WERI-Rb-1 (cell line): ENCODE measurements around the gene MYO7B.

Source experiments
- DNase-seq: peaks from one replicate; pipeline ENCODE4 v3.0.0-alpha.2; 2020
- H3K27ac ChIP-seq: fragments of 250-450 bp; sonication (Bioruptor Pico); 2 replicates; pipeline ENCODE4 v1.5.1; 2020; ENCODE audit warnings: mild to moderate bottlenecking, moderate library complexity
- H3K27me3 ChIP-seq: fragments of 250-450 bp; sonication (Bioruptor Pico); 2 replicates; pipeline ENCODE4 v1.5.1; 2021; ENCODE audit warnings: mild to moderate bottlenecking, low read depth, moderate library complexity; ENCODE audit not compliant: insufficient read depth, severe bottlenecking
- H3K36me3 ChIP-seq: fragments of 250-450 bp; sonication (Bioruptor Pico); 2 replicates; pipeline ENCODE4 v1.5.1; 2020; ENCODE audit warnings: mild to moderate bottlenecking, moderate library complexity
- H3K4me3 ChIP-seq: 2 replicates; pipeline ENCODE4 v1.5.1; 2011; ENCODE audit warnings: low read depth, mild to moderate bottlenecking, control low read depth, low read length
- H3K9me3 ChIP-seq: fragments of 250-450 bp; sonication (Bioruptor Pico); 2 replicates; pipeline ENCODE4 v1.5.1; 2021; ENCODE audit warnings: mild to moderate bottlenecking, moderate library complexity; ENCODE audit not compliant: severe bottlenecking
- TF ChIP-seq, protein P1 (sequence below): IDR thresholded peaks from 2 replicates; pipeline ENCODE4 v1.5.1; 2011; ENCODE audit warnings: low read depth, mild to moderate bottlenecking, control low read depth, inconsistent platforms, low read length

The MYO7B gene

DNA sequence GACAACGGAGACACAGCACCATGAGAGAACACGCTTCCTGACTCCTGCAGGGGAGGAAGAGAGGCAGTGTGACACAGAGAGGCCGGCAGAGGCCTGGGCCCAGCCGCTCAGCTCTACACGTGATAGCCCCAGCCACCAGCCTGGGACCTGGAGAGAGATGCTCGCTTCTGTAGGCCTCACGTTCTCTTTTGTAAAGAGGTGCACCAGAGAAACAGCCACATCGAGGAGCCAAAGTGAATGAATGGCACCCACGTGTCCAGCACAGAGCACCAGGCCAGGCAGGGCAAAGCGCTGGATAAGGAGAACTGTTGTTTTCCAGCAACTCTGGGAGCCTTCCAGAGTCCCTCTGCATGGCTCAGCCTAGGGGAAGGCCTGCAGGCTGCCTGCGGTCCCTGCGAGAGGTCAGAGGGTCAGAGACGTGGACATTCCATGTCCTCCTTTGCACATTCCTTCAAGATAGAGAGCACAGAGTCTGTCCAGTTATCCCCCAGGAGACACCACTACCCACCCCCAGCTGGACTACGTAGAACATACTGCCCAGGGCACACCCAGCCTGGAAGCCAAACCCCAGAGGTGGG, 125.7 kb downstream of the MYO7B start:
- no peaks in the 10 kb centered on the region for H3K27me3 ChIP-seq
- no peaks in the 10 kb centered on the region for H3K36me3 ChIP-seq
- DNase-seq = no peak
- no peak overlapping the region for H3K4me3 ChIP-seq
- no peak overlapping the region for H3K27ac ChIP-seq
- TF ChIP-seq, protein P1, sequence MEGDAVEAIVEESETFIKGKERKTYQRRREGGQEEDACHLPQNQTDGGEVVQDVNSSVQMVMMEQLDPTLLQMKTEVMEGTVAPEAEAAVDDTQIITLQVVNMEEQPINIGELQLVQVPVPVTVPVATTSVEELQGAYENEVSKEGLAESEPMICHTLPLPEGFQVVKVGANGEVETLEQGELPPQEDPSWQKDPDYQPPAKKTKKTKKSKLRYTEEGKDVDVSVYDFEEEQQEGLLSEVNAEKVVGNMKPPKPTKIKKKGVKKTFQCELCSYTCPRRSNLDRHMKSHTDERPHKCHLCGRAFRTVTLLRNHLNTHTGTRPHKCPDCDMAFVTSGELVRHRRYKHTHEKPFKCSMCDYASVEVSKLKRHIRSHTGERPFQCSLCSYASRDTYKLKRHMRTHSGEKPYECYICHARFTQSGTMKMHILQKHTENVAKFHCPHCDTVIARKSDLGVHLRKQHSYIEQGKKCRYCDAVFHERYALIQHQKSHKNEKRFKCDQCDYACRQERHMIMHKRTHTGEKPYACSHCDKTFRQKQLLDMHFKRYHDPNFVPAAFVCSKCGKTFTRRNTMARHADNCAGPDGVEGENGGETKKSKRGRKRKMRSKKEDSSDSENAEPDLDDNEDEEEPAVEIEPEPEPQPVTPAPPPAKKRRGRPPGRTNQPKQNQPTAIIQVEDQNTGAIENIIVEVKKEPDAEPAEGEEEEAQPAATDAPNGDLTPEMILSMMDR = no peak
- H3K9me3 ChIP-seq = peaks cover 3% of the 10 kb centered on the region

DNA sequence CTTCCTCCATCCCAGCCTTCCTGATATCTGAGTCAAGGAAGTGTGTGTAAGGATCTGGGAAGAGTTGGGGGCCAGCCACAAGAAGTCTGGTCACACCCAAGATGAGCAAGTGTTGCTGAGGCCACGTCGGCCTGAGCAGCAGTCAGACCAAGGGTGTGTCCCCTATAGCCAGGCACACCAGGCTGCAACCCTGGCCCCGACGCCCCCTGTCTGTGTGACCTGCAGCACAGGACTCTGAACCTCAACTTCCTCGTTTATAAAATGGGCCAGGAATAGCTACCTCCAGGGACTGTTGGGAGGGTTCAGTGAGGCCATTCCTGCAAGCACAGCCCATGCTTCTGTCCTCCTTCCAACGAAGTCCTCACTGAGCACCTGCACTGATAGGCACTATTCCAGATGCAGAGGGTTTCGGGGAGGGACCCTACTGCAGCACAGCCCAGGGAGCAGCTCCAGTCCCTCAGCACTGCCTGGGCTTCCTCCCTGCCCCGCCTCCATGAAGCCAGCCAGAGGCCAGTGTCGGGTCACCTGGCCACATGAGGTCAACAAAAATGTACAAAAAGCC, 126.5 kb downstream of the MYO7B start:
- Histone ChIP-seq H3K9me3 (peaks cover 3% of the 10 kb centered on the region), H3K4me3 (no peak overlapping the region), H3K27me3 (no peaks in the 10 kb centered on the region), H3K27ac (no peak overlapping the region), H3K36me3 (no peaks in the 10 kb centered on the region)
- TF ChIP-seq, protein P1 = no peak
- DNase-seq = no peak

DNA sequence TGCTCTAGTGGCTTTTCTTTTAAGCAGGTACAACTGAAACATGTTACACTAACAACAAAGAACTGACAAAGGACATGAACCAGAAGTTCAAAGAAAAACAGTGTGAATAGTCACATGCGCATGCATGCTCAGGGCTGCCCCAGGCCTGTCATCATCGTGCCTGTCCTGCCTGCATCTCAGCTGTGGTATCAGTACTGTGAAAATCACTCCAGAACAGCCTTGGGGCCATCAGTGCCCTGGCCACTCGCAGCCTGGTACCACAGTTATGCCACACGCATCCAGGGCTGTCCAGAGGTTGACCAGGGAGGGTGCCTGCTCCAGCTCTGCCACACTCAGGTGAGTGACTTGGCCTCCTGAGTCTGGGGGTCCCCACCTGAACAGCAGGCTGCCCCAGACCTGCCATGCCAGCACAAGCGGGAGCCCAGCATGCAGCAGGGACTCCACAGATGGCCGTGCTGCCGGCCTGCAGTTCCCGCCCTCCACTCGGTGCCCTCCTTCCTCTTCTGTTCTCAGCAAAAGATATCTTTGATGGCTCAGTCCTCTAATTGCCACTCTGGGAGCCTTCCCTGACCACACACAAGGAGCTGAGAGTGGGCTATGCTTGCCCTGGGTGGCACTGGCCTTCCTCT, 127.6 kb downstream of the MYO7B start:
- no peaks in the 10 kb centered on the region for H3K36me3 ChIP-seq
- no peak for DNase-seq
- TF ChIP-seq, protein P1 = no peak
- H3K27ac ChIP-seq = no peak overlapping the region
- no peak overlapping the region for H3K4me3 ChIP-seq
- peaks cover 3% of the 10 kb centered on the region for H3K9me3 ChIP-seq
- H3K27me3 ChIP-seq = no peaks in the 10 kb centered on the region

DNA sequence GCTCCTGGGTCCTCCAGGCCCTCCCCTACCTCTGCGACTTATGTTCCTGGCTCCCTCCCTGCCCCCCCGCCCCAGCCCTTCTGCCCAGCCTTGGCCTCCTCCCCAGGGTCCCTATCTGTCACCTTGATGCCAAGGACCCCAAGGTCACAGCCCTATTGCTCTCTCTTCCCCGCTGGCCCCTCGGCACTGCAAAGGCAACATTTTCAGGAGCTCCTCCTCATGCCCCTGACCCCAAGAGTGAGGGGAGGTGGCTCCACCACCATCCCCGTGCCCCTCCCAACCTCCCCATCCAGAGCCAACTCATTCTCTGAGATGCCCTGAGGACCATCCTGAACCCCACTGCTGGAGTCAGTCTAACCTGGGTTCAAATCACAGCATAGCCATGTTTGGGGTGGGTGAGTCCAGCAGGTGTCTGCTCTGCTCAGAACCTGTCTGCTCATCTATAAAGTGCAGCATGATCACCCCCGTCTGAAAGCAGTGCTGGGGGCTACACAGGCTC, 128.1 kb downstream of the MYO7B start:
- Histone ChIP-seq H3K27ac (no peak overlapping the region), H3K27me3 (no peaks in the 10 kb centered on the region), H3K4me3 (no peak overlapping the region), H3K9me3 (peaks cover 3% of the 10 kb centered on the region), H3K36me3 (no peaks in the 10 kb centered on the region)
- TF ChIP-seq, protein P1 = no peak
- no peak for DNase-seq

DNA sequence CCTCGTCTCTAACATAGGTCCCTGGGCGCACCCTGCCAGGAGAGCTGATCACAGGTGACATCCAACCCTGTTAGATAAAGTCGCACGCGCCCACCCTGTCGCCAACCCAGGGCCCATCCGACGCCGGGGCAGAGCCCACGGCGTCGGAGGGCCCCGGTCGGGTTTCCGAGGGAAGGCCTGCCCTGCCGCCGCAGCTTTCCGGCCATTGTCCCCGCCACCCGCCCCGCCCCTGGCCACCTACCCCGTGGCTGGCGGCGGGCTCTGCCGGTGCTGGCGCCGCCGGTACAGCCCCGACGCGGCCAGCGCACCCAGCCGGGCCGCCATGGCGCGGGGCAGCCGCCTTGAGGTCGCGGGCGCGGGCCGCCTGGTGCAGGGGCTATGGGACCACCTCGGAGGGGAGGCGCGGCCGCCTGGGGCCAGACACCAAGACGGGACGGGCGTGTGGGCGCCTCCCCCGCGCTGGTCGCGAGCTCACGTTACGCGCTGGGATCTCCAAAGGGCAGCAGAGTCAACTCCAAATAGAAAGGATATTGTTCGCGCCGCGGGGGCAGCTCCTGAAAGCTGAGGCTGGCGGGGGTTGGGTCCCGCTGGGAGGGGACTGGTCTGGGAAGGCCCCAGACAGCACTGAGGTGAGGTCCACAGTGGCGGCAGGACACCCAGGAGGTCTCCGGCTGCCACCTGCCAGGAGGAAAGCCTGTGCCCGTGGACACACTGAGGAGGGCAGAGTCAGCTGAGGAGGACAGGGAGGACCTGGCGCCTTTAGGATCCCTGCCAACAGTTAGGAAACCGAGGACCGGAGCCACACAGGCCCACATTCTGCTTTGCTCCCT, 128.8 kb downstream of the MYO7B start:
- no peak for DNase-seq
- H3K27me3 ChIP-seq = no peaks in the 10 kb centered on the region
- no peaks in the 10 kb centered on the region for H3K36me3 ChIP-seq
- TF ChIP-seq, protein P1 = no peak
- H3K27ac ChIP-seq = no peak overlapping the region
- H3K4me3 ChIP-seq = no peak overlapping the region
- H3K9me3 ChIP-seq = peaks cover 3% of the 10 kb centered on the region
